Stomach (tissue), 4 donors: ENCODE data around the gene ZC3H13.

ENCODE experiments used
- CTCF ChIP-seq, 7 experiments: fragments of 450-650 bp in 4 of 7; fragments of 200-600 bp in 3 of 7; sonication (generic) in 3 of 7; IDR thresholded peaks; one replicate each; pipeline ENCODE4 v1.5.1; 2016 to 2019; ENCODE audit warnings: antibody characterized with exemption in 7 of 7, control low read depth in 2 of 7, mild to moderate bottlenecking in 1 of 7
- POLR2A ChIP-seq, 4 donors: fragments of 450-650 bp; IDR thresholded peaks; one replicate each; pipeline ENCODE4 v1.6.1; 2016; ENCODE audit warnings: antibody characterized with exemption in 4 of 4, control low read depth in 2 of 4, mild to moderate bottlenecking in 1 of 4, moderate library complexity in 1 of 4
- POLR2AphosphoS5 ChIP-seq, 3 donors: sonication (generic); formaldehyde crosslinking; IDR thresholded peaks; one replicate each; pipeline ENCODE4 v1.6.1; 2016; ENCODE audit warnings: antibody characterized with exemption in 3 of 3

- TF ChIP-seq CTCF (IDR thresholded peaks at IDR 0.05) (no peak), POLR2A (IDR thresholded peaks at IDR 0.05) (no peak), POLR2AphosphoS5 (IDR thresholded peaks at IDR 0.05) (no peak)
Measured at GRCh38 chr13:45926741-45927140, 125.8 kb downstream of the ZC3H13 start.
